Activated CD8-positive, alpha-beta memory T cell treated with anti-CD3 and anti-CD28 coated beads, Interleukin-2, amount 50 U/mL, for 1 hour (primary cell): ENCODE results near the gene LRRC75B.
"Not testable (repeated sequence)": the region's sequence is repeated elsewhere in the genome, so short reads cannot be mapped to it uniquely, and the experiment has no call there.

Experiments used
- DNase-seq: peaks from one replicate; pipeline ENCODE4 v3.0.0-alpha.2; 2020; ENCODE audit errors: extremely low read depth

The LRRC75B gene

GRCh38 chr22:24553597-24554312, 39.1 kb downstream of the LRRC75B start:
- no peak for DNase-seq

DNA sequence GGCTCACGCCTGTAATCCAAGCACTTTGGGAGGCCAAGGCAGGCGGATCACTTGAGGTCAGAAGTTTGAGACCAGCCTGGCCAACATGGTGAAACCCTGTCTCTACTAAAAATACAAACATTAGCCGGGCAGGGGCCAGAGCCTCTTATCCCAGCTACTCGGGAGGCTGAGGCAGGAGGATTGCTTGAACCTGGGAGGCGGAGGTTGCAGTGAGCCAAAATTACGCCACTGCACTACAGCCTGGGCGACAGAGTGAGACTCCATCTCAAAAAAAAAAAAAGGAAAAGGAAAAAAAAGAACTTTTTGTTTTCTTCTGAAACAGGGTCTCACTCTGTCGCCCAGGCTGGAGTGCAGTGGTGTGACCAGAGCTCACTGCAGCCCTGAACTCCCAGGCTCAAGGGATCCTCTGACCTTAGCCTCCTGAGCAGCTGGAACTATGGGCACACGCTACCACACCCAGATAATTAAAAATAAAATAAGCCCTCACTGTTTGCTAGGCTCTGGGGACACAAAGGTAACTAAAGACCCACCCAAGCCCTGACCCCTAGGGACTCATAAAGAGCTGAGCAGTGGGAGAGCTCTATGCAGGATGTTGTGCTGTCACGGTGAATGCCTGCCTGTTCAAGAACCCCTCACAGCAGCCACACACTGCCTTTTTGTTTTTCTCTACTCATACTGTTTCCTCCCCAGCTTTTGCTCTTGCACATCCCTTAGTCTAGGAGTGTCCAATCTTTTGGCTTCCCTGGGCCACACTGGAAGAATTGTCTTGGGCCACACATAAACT, 40.2 kb downstream of the LRRC75B start:
- not testable (repeated sequence) for DNase-seq

- DNase-seq = no peak
These were observed 41.9 kb downstream of the LRRC75B start for GRCh38 chr22:24550902-24551435.

- no peak for DNase-seq
These were observed 42.6 kb downstream of the LRRC75B start for GRCh38 chr22:24550028-24550901.

DNA sequence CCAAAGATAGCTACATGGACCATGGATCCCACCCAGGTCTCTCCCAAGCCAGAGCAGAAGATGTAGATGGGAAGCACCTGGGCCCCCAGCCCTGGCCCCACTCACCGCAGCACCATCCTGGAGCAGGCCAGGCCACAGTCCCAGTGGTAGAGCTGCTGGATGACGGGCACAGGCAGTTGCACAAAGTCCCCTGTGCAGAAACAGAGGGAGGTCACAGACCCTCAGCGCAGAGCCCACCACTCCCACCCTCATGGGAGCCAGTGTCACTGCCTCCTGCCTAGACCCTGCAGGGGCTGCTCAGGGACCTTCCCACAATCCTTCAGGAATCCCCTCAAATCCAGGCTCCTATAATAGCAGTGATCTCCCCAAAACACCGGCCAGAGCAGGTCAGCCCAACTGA, 44.1 kb downstream of the LRRC75B start:
- DNase-seq = no peak

GRCh38 chr22:24543679-24544243, 49.1 kb downstream of the LRRC75B start:
- no peak for DNase-seq

DNA sequence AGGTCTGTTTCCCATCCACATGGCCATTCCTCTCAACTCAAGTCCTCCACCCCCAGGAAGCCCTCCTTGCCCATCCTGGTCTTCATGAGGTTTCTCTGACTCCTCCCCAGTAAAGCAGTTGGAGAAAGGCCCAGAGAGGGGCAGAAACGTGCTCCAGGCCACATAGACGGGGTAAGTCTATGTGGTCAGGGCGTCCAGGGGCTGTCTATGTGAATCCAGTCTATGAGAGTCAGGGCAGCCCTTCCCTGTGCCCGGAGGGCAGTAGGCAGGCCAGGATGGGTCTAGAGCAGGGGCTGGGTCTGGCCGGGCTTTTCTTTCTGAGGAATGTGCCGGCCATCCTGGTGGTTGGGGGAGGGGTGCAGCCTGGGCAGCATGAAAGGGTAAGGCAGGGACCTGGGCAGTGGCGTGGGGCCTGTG, 49.7 kb downstream of the LRRC75B start:
- no peak for DNase-seq

GRCh38 chr22:24542641-24543040, 50.2 kb downstream of the LRRC75B start:
- DNase-seq = no peak

DNA sequence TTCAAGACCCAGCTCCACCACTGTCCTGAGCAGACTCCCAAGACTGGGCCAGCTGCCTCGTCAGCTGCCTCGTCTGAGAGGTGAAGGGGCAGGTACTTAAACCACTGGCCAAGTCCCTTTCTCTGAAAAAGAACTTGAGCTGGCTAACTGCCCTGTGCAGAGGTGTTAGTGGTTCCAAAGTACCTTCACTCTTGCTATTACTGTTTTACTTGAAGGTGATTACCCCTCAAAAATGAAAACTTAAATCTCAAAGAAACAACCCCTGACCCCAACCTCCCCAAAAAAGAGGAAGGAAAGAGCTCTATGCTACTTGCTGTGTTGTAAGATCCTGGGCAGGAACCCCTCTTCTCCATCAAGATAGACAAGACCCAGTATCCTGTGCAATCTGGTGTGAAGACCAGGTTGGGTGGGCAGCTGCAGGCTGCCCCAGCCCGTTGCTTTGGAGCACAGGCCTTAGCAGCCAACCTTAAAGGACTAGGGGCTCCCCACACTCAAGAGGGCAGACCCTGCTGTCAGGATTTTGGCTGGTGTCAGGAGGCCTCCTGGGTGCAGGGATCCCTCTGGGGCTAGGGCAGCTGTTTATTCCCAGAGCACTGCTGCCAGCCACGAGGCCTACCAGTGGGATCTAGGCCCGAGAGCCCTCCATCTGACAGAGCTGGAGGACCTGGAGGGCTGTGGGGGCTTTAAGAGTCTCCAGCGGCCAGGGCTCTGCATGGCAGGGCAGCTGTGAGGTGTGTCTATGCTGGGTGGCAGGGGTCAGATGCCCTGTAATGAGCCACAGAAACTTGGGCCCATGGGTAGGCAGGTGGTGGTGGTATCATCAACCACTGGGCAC, 51.0 kb downstream of the LRRC75B start:
- no peak for DNase-seq

DNA sequence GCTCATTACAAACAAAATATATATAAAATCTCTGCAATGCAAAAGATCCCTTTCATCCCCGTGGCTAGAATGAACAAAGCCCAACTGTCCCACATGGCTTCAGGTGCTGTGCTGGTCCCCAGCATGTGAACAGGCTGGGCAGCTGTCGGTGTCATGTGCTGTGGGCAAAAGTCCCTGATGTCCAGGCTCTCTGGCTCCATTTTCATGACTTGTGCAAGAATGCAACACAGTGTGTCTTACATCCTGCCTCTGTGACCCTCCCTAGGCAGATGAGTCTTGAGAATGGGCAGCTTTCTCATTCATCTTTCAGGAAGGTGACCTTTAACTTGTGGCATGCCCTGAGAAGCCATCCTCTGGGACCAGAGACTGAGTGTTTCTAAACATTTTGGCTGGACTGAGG, 52.4 kb downstream of the LRRC75B start:
- DNase-seq = no peak

DNA sequence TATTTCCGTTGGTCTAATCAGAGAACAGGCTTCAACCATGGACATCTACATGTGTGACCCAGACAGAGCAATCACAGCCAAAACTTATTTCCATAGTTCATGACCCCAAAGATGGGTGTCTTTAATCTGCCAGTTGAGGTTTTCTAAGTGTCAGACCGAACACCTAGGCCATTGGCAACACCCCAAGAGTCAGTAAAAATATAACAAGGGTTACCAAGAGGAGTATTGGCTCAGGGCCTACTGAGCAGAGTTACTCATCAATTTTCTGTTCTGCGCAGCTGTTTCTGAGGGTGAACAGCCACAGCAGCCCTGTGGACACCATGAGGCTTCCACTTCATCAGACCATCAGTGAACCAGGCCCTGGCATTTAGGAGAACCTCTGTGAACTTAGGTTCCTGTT, 56.8 kb downstream of the LRRC75B start:
- DNase-seq = no peak
